Lung (tissue), 12 donors: Measurements from ENCODE around the gene WNT7B. TPM values are rescaled to one million over a fixed set of nuclear protein-coding genes. Genes with fewer than 3 reads are reported as not detected.

Experiments used
- ATAC-seq: fragments of 200-7000 bp; cut with Tn5 transposase; one replicate; pipeline ENCODE4 v1.9.1; 2020; ENCODE audit warnings: moderate number of reproducible peaks; ENCODE audit not compliant: insufficient read depth, low FRiP score
- DNase-seq, 3 donors: peaks; one replicate each; pipeline ENCODE4 v3.0.0-alpha.2; 2013 to 2017
- H3K27ac ChIP-seq, 2 donors: one replicate each; pipeline ENCODE4 v1.5.1; 2013; ENCODE audit warnings: mild to moderate bottlenecking in 2 of 2, moderate library complexity in 2 of 2, control low read depth in 1 of 2, inconsistent platforms in 1 of 2, low read depth in 1 of 2, low read length in 1 of 2
- H3K27me3 ChIP-seq, 3 donors: one replicate each; pipeline ENCODE4 v1.5.1; 2013; ENCODE audit warnings: low read length in 2 of 3; ENCODE audit not compliant: control insufficient read depth in 3 of 3, insufficient read depth in 3 of 3
- H3K36me3 ChIP-seq, 4 donors: one replicate each; pipeline ENCODE4 v1.5.1; 2013; ENCODE audit warnings: low read length in 4 of 4, mild to moderate bottlenecking in 1 of 4, moderate library complexity in 1 of 4; ENCODE audit not compliant: control insufficient read depth in 4 of 4, insufficient read depth in 4 of 4
- H3K4me1 ChIP-seq, 5 donors: one replicate each; pipeline ENCODE4 v1.5.1; 2013; ENCODE audit warnings: low read length in 5 of 5, mild to moderate bottlenecking in 2 of 5, moderate library complexity in 1 of 5; ENCODE audit not compliant: control insufficient read depth in 5 of 5, insufficient read depth in 5 of 5
- H3K4me3 ChIP-seq: one replicate; pipeline ENCODE4 v1.5.1; 2013; ENCODE audit warnings: mild to moderate bottlenecking, control low read depth, moderate library complexity
- H3K9ac ChIP-seq, 2 donors: one replicate each; pipeline ENCODE4 v1.5.1; 2013; ENCODE audit warnings: low read length in 2 of 2, control low read depth in 1 of 2; ENCODE audit not compliant: insufficient read depth in 1 of 2
- H3K9me3 ChIP-seq, 4 donors: one replicate each; pipeline ENCODE4 v1.5.1; 2013; ENCODE audit warnings: low read length in 3 of 4, mild to moderate bottlenecking in 1 of 4, moderate library complexity in 1 of 4; ENCODE audit not compliant: control insufficient read depth in 4 of 4, insufficient read depth in 3 of 4
- WGBS, 2 donors: extraction: QIAGEN DNeasy Blood & Tissue Kit; methylation state at CpG; one replicate each; pipeline ENCODE4 v1.1.7; 2013; 5-methylcytosine and 5-hydroxymethylcytosine counted together
- polyA plus RNA-seq, 2 donors: library from polyadenylated mRNA; stranded (reverse); fragments of 200-250 nt; gene quantifications; one replicate each; pipeline ENCODE4 v1.2.1, GENCODE V29; 2013
- total RNA-seq, 2 donors: library from RNA; depleted of rRNA in 1 of 2; stranded (reverse); fragments of >200 nt in 1 of 2; gene quantifications; one replicate each; pipeline ENCODE4 v1.2.1, GENCODE V29; 2014 to 2021
- TF ChIP-seq, protein P1 (sequence below): IDR thresholded peaks from 2 replicates; pipeline ENCODE4 v1.5.1; 2012; ENCODE audit warnings: mild to moderate bottlenecking; ENCODE audit errors: control extremely low read depth, extremely low read depth
- donor health status: control.
- donor health status: control.
- donor health status: Bipolar disorder and iron deficiency.
- donor health status: healthy.
- donor health status: DM: yes; HTN: yes; CAD: no.

Gene WNT7B
- total and polyA plus RNA-seq, 4 donors, result 3.5 to 12.5 (median 6.5) TPM

DNA sequence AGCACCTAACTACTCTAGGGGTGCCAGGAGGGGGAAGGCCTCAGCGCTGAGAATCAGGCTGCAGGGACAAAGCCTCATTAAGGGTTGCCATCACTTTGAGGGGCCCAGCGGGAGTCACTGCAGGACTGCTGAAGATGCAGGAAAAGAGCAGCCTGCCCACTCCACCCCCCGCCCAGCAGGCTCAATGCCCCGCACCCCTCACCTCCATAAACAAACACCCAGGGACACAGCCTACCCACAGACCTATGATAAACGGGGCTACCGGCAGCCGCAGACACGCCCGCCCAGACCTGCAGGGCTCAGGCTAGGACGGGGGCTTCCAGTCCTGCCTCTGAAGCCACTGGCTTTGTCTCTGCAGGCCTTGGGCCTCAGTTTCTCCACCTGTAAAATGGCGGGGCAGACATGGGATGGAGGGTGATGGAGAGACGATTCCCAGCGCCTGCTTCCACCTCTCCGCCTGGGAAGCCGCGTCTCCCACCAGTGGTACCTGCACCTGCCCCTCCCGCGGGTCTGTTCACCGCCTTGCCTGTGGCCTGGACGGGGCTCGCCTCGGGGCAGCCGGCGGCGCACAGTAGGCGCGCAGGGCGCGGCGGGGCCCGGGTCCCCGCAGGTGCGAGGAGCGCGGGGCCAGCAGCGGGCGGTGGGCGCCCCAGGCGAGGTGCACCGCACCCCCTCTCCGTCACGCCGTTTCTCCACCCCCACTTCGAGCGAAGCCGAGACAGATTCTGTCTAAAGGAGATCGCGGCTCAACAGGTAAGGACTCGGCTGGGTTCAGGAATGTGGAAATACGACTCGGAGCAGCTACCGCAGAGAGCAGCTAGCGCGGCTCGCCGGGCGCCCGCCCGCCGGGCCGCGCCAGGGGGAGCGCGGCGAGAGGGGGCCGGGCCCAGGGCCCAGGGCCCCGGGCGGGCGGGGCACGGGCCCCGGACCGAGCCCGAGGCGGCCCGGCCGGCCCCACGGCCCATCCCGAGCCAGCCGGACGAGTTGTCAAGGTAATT lies 1.5 kb downstream of the WNT7B start:
- TF ChIP-seq, protein P1, sequence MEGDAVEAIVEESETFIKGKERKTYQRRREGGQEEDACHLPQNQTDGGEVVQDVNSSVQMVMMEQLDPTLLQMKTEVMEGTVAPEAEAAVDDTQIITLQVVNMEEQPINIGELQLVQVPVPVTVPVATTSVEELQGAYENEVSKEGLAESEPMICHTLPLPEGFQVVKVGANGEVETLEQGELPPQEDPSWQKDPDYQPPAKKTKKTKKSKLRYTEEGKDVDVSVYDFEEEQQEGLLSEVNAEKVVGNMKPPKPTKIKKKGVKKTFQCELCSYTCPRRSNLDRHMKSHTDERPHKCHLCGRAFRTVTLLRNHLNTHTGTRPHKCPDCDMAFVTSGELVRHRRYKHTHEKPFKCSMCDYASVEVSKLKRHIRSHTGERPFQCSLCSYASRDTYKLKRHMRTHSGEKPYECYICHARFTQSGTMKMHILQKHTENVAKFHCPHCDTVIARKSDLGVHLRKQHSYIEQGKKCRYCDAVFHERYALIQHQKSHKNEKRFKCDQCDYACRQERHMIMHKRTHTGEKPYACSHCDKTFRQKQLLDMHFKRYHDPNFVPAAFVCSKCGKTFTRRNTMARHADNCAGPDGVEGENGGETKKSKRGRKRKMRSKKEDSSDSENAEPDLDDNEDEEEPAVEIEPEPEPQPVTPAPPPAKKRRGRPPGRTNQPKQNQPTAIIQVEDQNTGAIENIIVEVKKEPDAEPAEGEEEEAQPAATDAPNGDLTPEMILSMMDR, result no peak
- ATAC-seq (no peak), DNase-seq (peak in 2 of 3 donors; percentile 41 to 70)
- no peak overlapping the region for H3K9ac ChIP-seq
- H3K27me3 ChIP-seq, result peaks cover 6 to 49% (median 47%) of the 10 kb centered on the region in 3 donors
- H3K36me3 ChIP-seq, result peaks cover 0 to 2% (median 0%) of the 10 kb centered on the region in 4 donors
- H3K4me3 ChIP-seq, result no peak overlapping the region
- H3K4me1 ChIP-seq, result peaks cover 0 to 26% (median 10%) of the 10 kb centered on the region in 5 donors
- peaks cover 0 to 12% (median 0%) of the 10 kb centered on the region in 4 donors for H3K9me3 ChIP-seq
- no peak overlapping the region for H3K27ac ChIP-seq
- 2 to 3% methylated on average over 59 to 80 of the region's 80 CpGs for WGBS, 2 donors

DNA sequence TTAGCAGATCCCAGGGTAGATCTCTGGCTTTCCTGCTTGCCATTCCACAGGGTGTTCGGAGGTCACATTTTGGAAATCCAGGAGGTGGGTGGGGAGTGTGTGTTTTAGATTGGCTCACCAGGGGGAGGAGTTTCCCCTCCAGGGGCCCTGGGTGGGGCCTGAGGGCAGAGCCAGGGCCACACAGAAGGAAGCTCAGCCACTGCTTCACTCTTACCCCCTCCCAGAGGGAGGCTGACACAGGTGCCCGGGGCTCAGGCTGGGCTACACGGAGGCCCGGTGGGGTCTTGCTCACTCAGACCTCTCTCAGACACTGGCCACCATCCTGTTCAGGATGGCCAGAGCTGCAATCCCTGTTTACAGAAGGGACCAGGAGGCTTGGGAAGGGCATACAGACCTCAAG lies 2.5 kb downstream of the WNT7B start:
- peaks cover 0 to 30% (median 10%) of the 10 kb centered on the region in 5 donors for H3K4me1 ChIP-seq
- WGBS, 2 donors, result 15 to 22% methylated on average over 4 of the region's 4 CpGs

DNA sequence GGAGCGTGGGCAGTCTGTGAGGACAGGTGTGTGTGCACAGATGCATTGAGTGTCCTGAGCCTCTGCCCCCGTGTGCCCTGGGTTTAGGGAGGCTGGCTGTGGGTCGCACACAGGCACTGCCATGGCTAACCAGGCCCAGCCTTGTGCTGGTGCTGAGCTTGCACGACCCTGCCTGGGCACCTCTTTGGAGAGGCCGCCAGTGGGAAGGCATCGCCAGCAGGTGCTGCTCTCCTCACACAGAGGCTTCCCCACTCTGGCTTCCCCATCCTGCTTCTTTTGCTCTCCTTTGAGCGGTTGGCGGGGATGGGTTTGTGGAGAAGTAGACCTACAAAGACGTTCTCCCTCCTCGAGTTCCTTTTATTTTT lies 4.1 kb downstream of the WNT7B start:
- H3K27me3 ChIP-seq, result peaks cover 6 to 50% (median 48%) of the 10 kb centered on the region in 3 donors

More for the DNA sequence above, 2.5 kb downstream of the WNT7B start:
- ATAC-seq, result no peak
- TF ChIP-seq, protein P1, result no peak
- H3K27ac ChIP-seq, result no peak overlapping the region
- no peak overlapping the region for H3K9ac ChIP-seq
- H3K4me3 ChIP-seq, result no peak overlapping the region
- no peak for DNase-seq
- peaks cover 0 to 12% (median 0%) of the 10 kb centered on the region in 4 donors for H3K9me3 ChIP-seq
- peaks cover 6 to 56% (median 49%) of the 10 kb centered on the region in 3 donors for H3K27me3 ChIP-seq
- H3K36me3 ChIP-seq, result peaks cover 0 to 2% (median 0%) of the 10 kb centered on the region in 4 donors

More for the DNA sequence above, 4.1 kb downstream of the WNT7B start:
- Histone ChIP-seq H3K36me3 (peaks cover 0 to 2% (median 0%) of the 10 kb centered on the region in 4 donors), H3K9ac (no peak overlapping the region), H3K9me3 (peaks cover 0 to 8% (median 0%) of the 10 kb centered on the region in 4 donors), H3K4me3 (no peak overlapping the region), H3K27ac (no peak overlapping the region), H3K4me1 (peaks cover 0 to 20% (median 10%) of the 10 kb centered on the region in 5 donors)
- DNase-seq (no peak), ATAC-seq (no peak)
- TF ChIP-seq, protein P1, result no peak
- 63 to 68% methylated on average over 10 of the region's 10 CpGs for WGBS, 2 donors
